ENCODE data around the gene CEP76. TPM values are rescaled to one million over a fixed set of nuclear protein-coding genes. Genes with fewer than 3 reads are reported as not detected.

CEP76 gene
- polyA plus RNA-seq, 1 donor from 2014 or later: 21.4 TPM

GRCh38 chr18:12701161-12701560 lies 1.4 kb downstream of the CEP76 start:
- Histone ChIP-seq H3K27me3 (ENCODE audit: insufficient read depth, low read depth, low read length) (no peaks in the 10 kb centered on the region), H3F3A (ENCODE audit: insufficient read depth, low read length, poor library complexity, severe bottlenecking) (peaks cover 5% of the 10 kb centered on the region), H3K27ac (ENCODE audit: low read length) (no peak overlapping the region), H3K9me2 (ENCODE audit: insufficient read depth, low read length) (no peaks in the 10 kb centered on the region), H3K9me3 (ENCODE audit: low read length) (no peaks in the 10 kb centered on the region), H3K79me2 (replicated peaks; ENCODE audit: insufficient read depth, low read length) (peaks cover 46% of the 10 kb centered on the region), H3K36me3 (ENCODE audit: insufficient read depth, low read length) (peaks cover 7% of the 10 kb centered on the region), H3K4me3 (ENCODE audit: low read length) (peak overlapping the region; percentile 98), H3K9ac (ENCODE audit: low read length) (no peak overlapping the region), H3K4me2 (ENCODE audit: low read length) (peak overlapping the region; percentile 37), H4K20me1 (ENCODE audit: insufficient read depth) (no peaks in the 10 kb centered on the region), H2AFZ (ENCODE audit: low read depth, low read length) (no peak overlapping the region)
- no peak for TF ChIP-seq SMC3 (conservative IDR thresholded peaks at IDR 0.05; ENCODE audit: poor library complexity)
- no peak for TF ChIP-seq MXI1 (conservative IDR thresholded peaks at IDR 0.05; ENCODE audit: poor library complexity, severe bottlenecking)
- no peak for TF ChIP-seq EZH2 (IDR thresholded peaks at IDR 0.05; ENCODE audit: borderline replicate concordance, insufficient read depth, low read length, poor library complexity, severe bottlenecking)
- TF ChIP-seq REST (IDR thresholded peaks at IDR 0.05; ENCODE audit: borderline replicate concordance): no peak
- TF ChIP-seq RAD21 (conservative IDR thresholded peaks at IDR 0.05): no peak

DNA sequence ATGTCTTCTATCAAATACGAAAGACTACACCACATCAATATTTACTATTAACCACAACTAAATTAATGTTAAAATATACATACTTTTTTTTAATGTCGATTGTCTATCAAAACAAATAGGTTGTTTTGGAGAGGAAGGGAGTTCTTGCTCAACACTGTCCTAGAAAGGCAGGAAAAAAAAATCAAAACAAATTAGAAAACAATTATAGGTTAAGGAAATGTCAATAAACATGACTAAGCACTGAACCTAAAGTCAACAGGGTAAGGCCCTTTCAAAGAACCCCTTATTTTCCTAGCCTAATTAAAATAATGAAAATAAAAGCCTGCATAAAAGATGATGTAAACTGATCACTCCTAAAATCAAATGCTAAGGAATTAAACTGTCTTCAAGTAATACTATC lies 2.8 kb downstream of the CEP76 start:
- Histone ChIP-seq H3K4me2 (ENCODE audit: low read length) (no peak overlapping the region), H2AFZ (ENCODE audit: low read depth, low read length) (no peak overlapping the region), H3K9me2 (ENCODE audit: insufficient read depth, low read length) (no peaks in the 10 kb centered on the region), H3K9me3 (ENCODE audit: low read length) (no peaks in the 10 kb centered on the region), H3F3A (ENCODE audit: insufficient read depth, low read length, poor library complexity, severe bottlenecking) (peaks cover 5% of the 10 kb centered on the region), H3K27ac (ENCODE audit: low read length) (no peak overlapping the region), H3K36me3 (ENCODE audit: insufficient read depth, low read length) (peaks cover 7% of the 10 kb centered on the region), H4K20me1 (ENCODE audit: insufficient read depth) (no peaks in the 10 kb centered on the region), H3K27me3 (ENCODE audit: insufficient read depth, low read depth, low read length) (no peaks in the 10 kb centered on the region), H3K9ac (ENCODE audit: low read length) (no peak overlapping the region), H3K79me2 (replicated peaks; ENCODE audit: insufficient read depth, low read length) (peaks cover 39% of the 10 kb centered on the region), H3K4me3 (ENCODE audit: low read length) (no peak overlapping the region)
- TF ChIP-seq TAF1 (IDR thresholded peaks at IDR 0.05; ENCODE audit: low read depth) (no peak), RAD21 (conservative IDR thresholded peaks at IDR 0.05) (no peak), EZH2 (IDR thresholded peaks at IDR 0.05; ENCODE audit: borderline replicate concordance, insufficient read depth, low read length, poor library complexity, severe bottlenecking) (no peak), REST (IDR thresholded peaks at IDR 0.05; ENCODE audit: borderline replicate concordance) (no peak), CTCF (IDR thresholded peaks at IDR 0.05; ENCODE audit: poor library complexity, severe bottlenecking) (no peak), EP300 (conservative IDR thresholded peaks at IDR 0.05; ENCODE audit: poor library complexity, severe bottlenecking) (no peak), SMC3 (conservative IDR thresholded peaks at IDR 0.05; ENCODE audit: poor library complexity) (no peak), MXI1 (conservative IDR thresholded peaks at IDR 0.05; ENCODE audit: poor library complexity, severe bottlenecking) (no peak), POLR2AphosphoS5 (IDR thresholded peaks at IDR 0.05) (no peak)

Data from neural cell (in vitro differentiated cells).